Measurements from ENCODE around the gene CD2AP. TPM values are rescaled to one million over a fixed set of nuclear protein-coding genes. Genes with fewer than 3 reads are reported as not detected.

The CD2AP gene
- total and polyA plus RNA-seq, 4 donors = 14.2 to 104 (median 21.7) TPM

DNA sequence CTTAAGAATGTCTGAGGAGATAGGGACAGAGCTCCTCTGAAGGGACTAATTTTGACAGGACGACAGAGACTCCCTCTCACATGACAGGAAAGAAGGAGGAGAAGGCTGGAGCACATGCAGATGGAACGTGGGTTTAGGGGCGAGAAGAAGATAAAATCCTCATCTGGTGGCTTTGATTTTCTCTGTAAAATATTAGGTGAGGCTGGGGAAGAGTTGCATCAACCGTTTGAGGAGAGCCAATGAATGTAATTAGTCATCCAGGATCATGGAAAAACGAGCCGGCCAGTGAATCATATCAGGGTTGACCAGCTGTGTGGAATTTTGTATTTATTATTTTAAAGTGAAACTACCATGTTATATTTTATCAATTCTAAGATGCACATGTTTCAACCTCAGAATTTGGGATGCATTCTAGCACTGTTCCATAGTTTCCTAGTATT is 173.9 kb downstream of the CD2AP start:
- Histone ChIP-seq H3K9me3 (ENCODE audit: control insufficient read depth in 4 of 4, insufficient read depth in 3 of 4, low read length in 3 of 4) (no peaks in the 10 kb centered on the region), H3K27me3 (ENCODE audit: control insufficient read depth in 3 of 3, insufficient read depth in 3 of 3, low read length in 2 of 3) (no peaks in the 10 kb centered on the region), H3K4me1 (ENCODE audit: control insufficient read depth in 5 of 5, insufficient read depth in 5 of 5, low read length in 5 of 5) (peaks cover 0 to 10% (median 0%) of the 10 kb centered on the region in 5 donors), H3K27ac (ENCODE audit: low read depth in 1 of 2, low read length in 1 of 2) (peak overlapping the region in 1 of 2 donors; percentile 46), H3K4me3 (no peak overlapping the region), H3K36me3 (ENCODE audit: control insufficient read depth in 4 of 4, insufficient read depth in 4 of 4, low read length in 4 of 4) (no peaks in the 10 kb centered on the region), H3K9ac (ENCODE audit: insufficient read depth in 1 of 2, low read length in 2 of 2) (no peak overlapping the region)
- ATAC-seq (ENCODE audit: insufficient read depth, low FRiP score) (no peak), DNase-seq (no peak)
- 47 to 48% methylated on average over 6 of the region's 6 CpGs for WGBS, 2 donors
- TF ChIP-seq, protein P1, sequence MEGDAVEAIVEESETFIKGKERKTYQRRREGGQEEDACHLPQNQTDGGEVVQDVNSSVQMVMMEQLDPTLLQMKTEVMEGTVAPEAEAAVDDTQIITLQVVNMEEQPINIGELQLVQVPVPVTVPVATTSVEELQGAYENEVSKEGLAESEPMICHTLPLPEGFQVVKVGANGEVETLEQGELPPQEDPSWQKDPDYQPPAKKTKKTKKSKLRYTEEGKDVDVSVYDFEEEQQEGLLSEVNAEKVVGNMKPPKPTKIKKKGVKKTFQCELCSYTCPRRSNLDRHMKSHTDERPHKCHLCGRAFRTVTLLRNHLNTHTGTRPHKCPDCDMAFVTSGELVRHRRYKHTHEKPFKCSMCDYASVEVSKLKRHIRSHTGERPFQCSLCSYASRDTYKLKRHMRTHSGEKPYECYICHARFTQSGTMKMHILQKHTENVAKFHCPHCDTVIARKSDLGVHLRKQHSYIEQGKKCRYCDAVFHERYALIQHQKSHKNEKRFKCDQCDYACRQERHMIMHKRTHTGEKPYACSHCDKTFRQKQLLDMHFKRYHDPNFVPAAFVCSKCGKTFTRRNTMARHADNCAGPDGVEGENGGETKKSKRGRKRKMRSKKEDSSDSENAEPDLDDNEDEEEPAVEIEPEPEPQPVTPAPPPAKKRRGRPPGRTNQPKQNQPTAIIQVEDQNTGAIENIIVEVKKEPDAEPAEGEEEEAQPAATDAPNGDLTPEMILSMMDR (IDR thresholded peaks at IDR 0.05; ENCODE audit: control extremely low read depth, extremely low read depth) = no peak

DNA sequence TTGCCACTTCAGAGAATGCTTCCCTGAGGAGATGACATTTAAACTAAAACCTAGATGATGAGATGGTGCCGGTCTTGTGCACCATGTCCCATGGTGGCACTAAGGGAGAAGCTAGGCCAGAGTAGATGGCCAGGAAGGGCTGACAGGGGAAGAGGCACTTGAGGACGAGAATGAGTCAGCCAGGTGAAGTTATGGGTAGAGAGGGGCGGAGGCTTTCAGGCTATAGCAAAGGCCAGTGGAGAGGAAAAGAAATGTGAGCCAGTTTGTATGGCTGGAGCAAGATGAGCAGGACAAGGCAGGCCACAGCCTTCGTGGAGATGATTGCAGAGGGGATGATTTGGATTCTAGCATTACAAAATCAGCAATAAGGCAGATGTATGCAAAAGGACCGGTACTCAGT is 176.1 kb downstream of the CD2AP start:
- ATAC-seq (ENCODE audit: insufficient read depth, low FRiP score) (no peak), DNase-seq (no peak)
- H3K9ac ChIP-seq (ENCODE audit: insufficient read depth in 1 of 2, low read length in 2 of 2) = no peak overlapping the region
- H3K27me3 ChIP-seq (ENCODE audit: control insufficient read depth in 3 of 3, insufficient read depth in 3 of 3, low read length in 2 of 3) = no peaks in the 10 kb centered on the region
- no peaks in the 10 kb centered on the region for H3K36me3 ChIP-seq (ENCODE audit: control insufficient read depth in 4 of 4, insufficient read depth in 4 of 4, low read length in 4 of 4)
- 89 to 90% methylated on average over 5 of the region's 5 CpGs for WGBS, 2 donors
- H3K27ac ChIP-seq (ENCODE audit: low read depth in 1 of 2, low read length in 1 of 2) = no peak overlapping the region
- TF ChIP-seq, protein P1 (IDR thresholded peaks at IDR 0.05; ENCODE audit: control extremely low read depth, extremely low read depth) = no peak
- no peak overlapping the region for H3K4me3 ChIP-seq
- H3K9me3 ChIP-seq (ENCODE audit: control insufficient read depth in 4 of 4, insufficient read depth in 3 of 4, low read length in 3 of 4) = no peaks in the 10 kb centered on the region
- H3K4me1 ChIP-seq (ENCODE audit: control insufficient read depth in 5 of 5, insufficient read depth in 5 of 5, low read length in 5 of 5) = peaks cover 0 to 7% (median 0%) of the 10 kb centered on the region in 5 donors

DNA sequence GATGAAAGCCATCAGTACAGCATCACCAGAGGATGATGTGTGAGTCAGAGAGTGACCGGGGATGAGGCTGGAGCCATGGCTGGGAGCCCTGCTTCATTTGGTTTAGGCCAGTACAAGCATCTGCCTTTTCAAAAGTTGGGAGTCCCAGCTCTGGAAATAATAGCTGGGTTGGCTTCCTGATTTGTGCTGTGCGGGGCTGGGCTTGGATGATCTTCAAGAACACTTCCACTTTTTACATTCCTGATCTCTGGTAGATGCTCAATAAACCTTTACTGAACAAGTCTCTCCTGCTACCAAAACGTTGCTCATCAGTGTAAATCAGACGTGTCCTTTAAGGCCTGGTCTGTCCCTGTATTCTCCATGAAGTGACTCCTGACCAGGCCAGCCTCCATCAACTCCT is 176.7 kb downstream of the CD2AP start:
- Histone ChIP-seq H3K4me3 (no peak overlapping the region), H3K9ac (ENCODE audit: insufficient read depth in 1 of 2, low read length in 2 of 2) (no peak overlapping the region), H3K27ac (ENCODE audit: low read depth in 1 of 2, low read length in 1 of 2) (no peak overlapping the region), H3K36me3 (ENCODE audit: control insufficient read depth in 4 of 4, insufficient read depth in 4 of 4, low read length in 4 of 4) (no peaks in the 10 kb centered on the region), H3K9me3 (ENCODE audit: control insufficient read depth in 4 of 4, insufficient read depth in 3 of 4, low read length in 3 of 4) (no peaks in the 10 kb centered on the region), H3K4me1 (ENCODE audit: control insufficient read depth in 5 of 5, insufficient read depth in 5 of 5, low read length in 5 of 5) (peaks cover 0 to 7% (median 0%) of the 10 kb centered on the region in 5 donors), H3K27me3 (ENCODE audit: control insufficient read depth in 3 of 3, insufficient read depth in 3 of 3, low read length in 2 of 3) (no peaks in the 10 kb centered on the region)
- 71 to 83% methylated on average over 4 of the region's 4 CpGs for WGBS, 2 donors
- DNase-seq = no peak
- TF ChIP-seq, protein P1 (IDR thresholded peaks at IDR 0.05; ENCODE audit: control extremely low read depth, extremely low read depth) = no peak
- no peak for ATAC-seq (ENCODE audit: insufficient read depth, low FRiP score)

Data from lung (tissue), 12 donors.